HG03558 (cell line): Measurements from ENCODE around the gene HNRNPA3.
"Not testable (repeated sequence)": the region's sequence is repeated elsewhere in the genome, so short reads cannot be mapped to it uniquely, and the experiment has no call there.

Experiments
- ATAC-seq: cut with Tn5 transposase; IDR thresholded peaks from one replicate; pipeline ENCODE4 v1.9.1; 2021; ENCODE audit warnings: moderate number of reproducible peaks; ENCODE audit not compliant: unreplicated experiment; ENCODE audit errors: extremely low read depth

Gene HNRNPA3

DNA sequence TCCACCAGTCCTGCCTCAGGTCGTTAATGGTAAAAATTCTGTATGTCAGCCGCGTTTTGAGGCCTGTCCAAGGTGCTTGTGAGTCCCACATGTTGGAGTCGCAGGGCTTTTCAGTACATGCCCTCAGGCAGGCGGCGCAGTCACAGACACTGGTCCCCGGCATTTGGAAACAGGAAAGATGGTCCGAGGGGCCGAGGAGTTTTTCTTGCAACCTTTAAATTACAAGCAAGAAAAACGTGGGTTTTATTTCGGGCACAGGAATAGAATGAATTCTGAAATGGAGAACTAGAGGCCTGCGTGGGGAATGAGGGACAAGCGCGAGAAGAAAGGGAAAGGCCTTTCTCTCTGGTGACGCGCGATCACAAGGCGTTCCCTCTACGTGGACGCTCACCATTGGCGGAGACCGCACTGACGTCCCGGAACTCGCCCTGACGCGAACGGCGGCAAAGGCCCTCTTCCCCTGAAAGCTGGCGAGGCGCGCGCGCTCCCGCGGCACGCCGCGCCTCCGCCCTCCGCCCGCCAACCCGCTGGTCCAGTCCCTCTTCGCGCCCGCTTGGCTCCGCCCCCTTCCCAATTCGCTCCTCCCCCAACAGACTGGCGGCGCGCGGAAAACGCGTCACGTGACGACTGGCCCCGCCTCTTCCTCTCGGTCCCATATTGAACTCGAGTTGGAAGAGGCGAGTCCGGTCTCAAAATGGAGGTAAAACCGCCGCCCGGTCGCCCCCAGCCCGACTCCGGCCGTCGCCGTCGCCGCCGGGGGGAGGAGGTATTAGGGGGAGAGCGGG lies at the start of gene HNRNPA3:
Gene HNRNPA3, plus strand, starts transcription at position 689 of the 785 bp plus-strand sequence. Its CDS starts 6 bp downstream, at position 695.
- ATAC-seq: peak; percentile 86

DNA sequence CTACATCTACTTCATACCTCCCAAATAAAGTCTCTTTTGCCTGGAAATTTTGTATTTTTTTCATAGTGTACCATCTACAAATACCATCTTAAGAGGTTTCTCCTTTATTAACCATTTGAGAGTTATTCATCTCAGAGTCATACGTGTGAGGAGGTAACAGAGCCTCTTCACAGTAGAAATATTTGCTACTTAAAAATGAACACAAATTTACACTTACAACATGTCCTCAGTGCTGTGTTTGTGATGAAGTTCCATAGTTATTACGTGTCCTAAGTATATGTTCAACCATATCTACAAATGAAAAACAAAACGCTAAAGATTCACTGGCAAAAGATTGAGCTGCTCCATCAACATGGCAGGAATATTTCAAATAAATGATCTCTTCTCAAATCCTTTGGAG lies 48.5 kb upstream of the HNRNPA3 start:
- ATAC-seq: no peak

DNA sequence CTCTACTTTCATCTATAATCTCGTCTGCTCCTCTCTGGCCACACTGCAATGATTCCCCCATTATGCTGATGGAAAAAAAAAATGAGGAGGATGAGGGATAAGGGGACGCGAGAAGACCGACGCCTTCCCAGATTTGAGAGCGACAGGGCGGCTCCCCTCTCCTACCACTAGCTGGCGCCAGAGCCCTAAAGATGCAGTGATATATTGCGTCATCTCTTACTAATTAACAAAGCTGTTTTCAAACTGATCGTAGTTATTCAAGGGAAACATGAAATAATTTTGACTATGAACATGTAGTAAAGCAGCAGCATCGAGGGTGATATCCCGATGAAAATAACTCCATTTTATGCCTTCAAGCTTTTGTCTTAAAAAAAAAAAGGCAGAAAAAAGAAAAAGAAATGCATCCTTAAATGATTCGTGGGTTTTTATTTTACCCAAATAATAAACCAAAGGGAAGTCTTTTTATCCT lies 48.0 kb upstream of the HNRNPA3 start:
- no peak for ATAC-seq

GRCh38 chr2:177165061-177165583 lies 47.5 kb upstream of the HNRNPA3 start:
- no peak for ATAC-seq

DNA sequence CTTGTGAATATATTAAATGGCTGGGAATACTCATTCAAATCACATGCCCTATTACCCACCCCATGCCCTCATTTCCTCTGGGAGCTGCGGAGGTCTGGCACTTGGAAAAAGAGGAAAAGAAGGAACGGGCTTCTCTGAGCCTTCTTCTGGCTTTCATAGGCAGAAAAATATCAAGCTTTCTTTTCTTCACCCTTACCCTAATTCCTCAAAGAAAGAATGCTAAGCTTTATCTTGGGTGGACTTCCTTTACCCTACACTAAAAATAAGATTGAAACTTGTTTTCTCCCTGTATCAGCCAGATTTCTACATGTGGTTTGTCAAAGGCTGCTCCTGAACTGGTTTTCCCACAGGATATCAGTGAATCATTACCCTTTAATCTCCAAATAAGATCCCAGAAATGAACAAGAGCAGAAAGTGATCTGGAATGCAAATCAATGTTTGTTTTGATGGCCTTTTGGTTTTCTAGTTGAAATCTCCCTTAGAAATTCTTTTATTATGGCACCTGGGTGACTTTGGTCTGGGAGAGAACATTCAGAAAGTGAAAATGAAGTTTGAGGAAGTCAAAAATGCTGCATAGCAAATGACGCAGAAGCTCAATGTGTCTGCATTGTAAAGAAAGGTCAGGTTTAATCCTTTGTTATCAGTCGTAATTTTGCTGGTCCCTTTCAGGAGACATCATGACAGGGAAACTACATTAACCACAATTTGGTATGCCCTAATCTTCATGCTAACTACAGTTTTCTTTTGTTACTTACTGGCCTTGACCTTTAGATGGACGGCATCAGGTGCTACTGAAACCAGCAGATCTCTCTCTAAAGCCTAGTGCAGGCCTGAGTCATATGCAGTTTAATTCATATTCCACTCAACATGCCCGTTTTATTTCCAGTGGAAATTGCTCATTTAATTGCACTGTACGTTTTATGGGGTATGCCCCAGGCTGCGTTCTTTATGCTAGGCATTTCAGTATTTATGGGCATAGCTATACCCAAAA lies 46.6 kb upstream of the HNRNPA3 start:
- ATAC-seq: peak; percentile 47

GRCh38 chr2:177169810-177170514 lies 42.6 kb upstream of the HNRNPA3 start:
- ATAC-seq: peak; percentile 49

DNA sequence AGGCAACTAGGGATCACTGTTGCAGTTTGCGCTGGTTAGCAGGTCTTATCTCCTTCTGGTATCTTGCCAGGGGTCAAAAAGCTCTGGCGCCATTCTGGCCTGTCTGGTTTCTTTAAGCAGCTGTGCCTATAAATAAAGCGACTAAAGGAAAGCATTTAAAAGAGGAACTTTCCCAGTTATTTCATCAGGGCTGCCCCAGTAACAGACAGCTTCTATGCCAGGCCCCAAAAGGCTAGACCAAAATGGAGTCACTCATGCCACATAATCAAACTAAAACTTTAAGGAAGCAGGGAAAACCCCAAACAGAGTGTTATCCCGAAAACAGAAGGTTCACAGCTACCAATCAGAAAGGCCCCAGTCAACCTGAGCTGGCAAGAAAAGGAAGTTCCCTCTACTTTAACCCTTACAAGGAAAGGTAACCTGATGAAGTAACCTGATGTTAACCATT lies 41.2 kb upstream of the HNRNPA3 start:
- no peak for ATAC-seq

GRCh38 chr2:177172034-177172880 lies 40.3 kb upstream of the HNRNPA3 start:
- no peak for ATAC-seq

GRCh38 chr2:177174486-177174885 lies 38.1 kb upstream of the HNRNPA3 start:
- no peak for ATAC-seq

DNA sequence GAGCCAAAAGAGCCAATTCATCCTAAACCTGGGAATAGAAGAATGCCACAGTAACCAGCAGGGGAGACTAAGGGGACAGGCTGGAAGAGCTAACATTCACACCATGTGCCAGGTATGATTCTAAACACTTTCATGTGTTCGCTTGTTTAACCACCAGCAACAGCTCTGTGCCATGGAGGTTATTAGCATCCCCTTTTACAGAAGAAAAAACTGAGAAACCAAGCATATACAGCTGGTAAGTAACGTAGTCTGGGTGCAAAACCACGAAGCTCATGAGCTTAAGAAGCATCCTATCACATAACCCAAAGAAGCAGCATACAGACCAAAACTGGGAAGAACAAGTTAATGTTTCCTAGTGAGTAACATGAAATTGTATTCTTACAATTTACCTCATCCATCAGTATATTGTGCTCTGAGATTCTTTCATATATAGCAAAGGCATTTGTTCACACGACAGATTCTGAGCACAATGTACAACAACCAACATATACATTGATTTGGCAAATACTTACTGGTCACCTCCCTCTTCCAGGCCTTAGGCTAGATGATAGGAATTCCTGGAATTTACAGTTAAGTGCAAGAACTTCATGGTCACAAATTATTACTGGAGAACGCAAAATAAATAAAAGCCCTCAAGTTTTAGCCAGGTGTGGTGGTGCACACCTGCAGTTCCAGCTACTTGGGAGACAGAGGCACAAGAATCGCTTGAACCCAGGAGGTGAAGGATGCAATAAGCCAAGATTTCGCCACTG lies 36.5 kb upstream of the HNRNPA3 start:
- ATAC-seq: no peak

GRCh38 chr2:177178797-177179196 lies 33.8 kb upstream of the HNRNPA3 start:
- no peak for ATAC-seq

DNA sequence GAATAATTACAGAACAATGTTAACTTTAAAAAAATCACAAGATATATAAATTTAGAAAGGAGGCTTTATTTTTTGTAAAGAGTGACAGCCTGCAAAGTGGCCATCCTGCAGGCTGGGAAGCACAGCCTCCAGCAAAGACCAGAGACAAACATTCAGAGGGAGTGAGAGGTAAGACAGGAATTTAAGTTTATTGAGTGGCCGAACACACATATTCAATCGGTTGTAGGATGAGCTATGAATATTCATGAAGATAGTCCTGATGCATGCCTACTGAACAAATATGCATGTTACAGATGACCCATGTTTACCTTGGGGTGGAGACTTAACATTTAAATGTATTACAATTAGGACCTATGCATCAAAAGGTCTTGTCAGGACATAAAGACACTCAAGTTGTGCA lies 33.4 kb upstream of the HNRNPA3 start:
- ATAC-seq: no peak

DNA sequence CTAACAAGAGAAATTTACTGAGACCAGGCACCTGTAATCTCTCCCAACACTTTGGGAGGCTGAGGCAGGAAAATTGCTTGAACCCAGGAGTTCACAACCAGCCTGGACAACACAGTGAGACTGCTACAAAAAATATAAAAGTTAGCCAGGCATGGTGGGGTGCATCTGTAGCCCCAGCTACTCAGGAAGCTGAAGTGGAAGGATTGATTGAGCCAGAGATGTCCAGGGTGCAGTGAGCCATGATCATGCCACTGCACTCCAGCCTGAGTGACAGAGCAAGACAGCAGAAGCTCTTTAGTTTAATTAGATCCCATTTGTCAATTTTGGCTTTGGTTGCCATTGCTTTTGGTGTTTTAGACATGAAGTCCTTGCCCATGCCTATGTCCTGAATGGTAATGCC lies 32.9 kb upstream of the HNRNPA3 start:
- not testable (repeated sequence) for ATAC-seq

- ATAC-seq: no peak
Observed at GRCh38 chr2:177180269-177181000, 32.2 kb upstream of the HNRNPA3 start.

DNA sequence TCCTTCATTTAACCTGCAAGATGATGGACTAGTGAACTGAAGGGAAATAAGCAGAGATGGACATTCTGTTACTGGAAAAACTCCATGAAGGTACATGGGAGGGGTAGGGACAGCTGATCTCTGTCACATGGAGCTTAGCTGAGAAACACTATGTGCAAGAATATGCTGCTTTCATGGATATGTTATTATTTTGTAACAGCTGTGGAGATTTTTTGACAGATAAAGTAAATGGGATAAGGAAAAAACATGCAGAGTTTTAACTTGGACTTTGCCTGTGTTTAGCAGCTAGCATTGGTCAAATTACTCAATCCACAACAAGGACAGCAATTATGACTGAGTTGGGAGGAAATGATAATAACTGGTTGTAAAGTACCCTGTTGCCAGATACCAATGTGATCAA lies 28.7 kb upstream of the HNRNPA3 start:
- ATAC-seq: no peak

- ATAC-seq: no peak
Observed at GRCh38 chr2:177184606-177185005, 28.0 kb upstream of the HNRNPA3 start.

DNA sequence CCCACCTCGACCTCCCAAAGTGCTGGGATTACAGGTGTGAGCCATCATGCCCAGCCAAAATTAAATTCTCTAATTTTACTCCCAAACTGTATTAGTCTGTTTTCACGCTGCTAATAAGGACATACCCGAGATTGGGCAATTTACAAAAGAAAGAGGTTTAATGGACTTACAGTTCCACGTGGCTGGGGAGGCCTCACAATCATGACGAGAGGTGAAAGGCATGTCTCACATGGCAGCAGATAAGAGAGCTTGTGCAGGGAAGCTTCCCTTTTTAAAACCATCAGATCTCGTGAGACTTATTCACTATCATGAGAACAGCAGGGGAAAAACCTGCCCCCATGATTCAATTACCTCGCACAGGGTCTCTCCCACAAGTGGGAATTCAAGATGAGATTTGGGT lies 26.6 kb upstream of the HNRNPA3 start:
- ATAC-seq: not testable (repeated sequence)
